Uterus (tissue), 4 donors: ENCODE measurements around the gene PRR9. TPM values are rescaled to one million over a fixed set of nuclear protein-coding genes. Genes with fewer than 3 reads are reported as not detected.

Experiments used
- DNase-seq, 2 donors: peaks; one replicate each; pipeline ENCODE4 v3.0.0-alpha.2; 2019 to 2020
- H3K27ac ChIP-seq, 2 donors: fragments of 200-600 bp; sonication (generic); 1 replicate in 1 of 2; 2 replicates in 1 of 2; pipeline ENCODE4 v1.5.1; 2016 to 2018
- H3K27me3 ChIP-seq, 2 donors: fragments of 200-600 bp; sonication (generic); one replicate each; pipeline ENCODE4 v1.5.1; 2018 to 2019; ENCODE audit warnings: control low read depth in 1 of 2
- H3K36me3 ChIP-seq, 2 donors: fragments of 200-600 bp; sonication (generic); one replicate each; pipeline ENCODE4 v1.5.1; 2019; ENCODE audit warnings: control low read depth in 1 of 2
- H3K4me1 ChIP-seq, 2 donors: fragments of 200-600 bp; sonication (generic); one replicate each; pipeline ENCODE4 v1.5.1; 2018 to 2019; ENCODE audit warnings: control low read depth in 1 of 2
- H3K4me3 ChIP-seq, 2 donors: fragments of 200-600 bp; sonication (generic); 1 replicate in 1 of 2; 2 replicates in 1 of 2; pipeline ENCODE4 v1.5.1; 2018 to 2019; ENCODE audit warnings: mild to moderate bottlenecking in 1 of 2
- H3K9me3 ChIP-seq, 2 donors: fragments of 200-600 bp; sonication (generic); one replicate each; pipeline ENCODE4 v1.5.1; 2019; ENCODE audit warnings: control low read depth in 1 of 2
- POLR2A ChIP-seq, 2 donors: fragments of 450-650 bp; IDR thresholded peaks; one replicate each; pipeline ENCODE4 v1.6.1; 2016; ENCODE audit warnings: antibody characterized with exemption in 2 of 2, mild to moderate bottlenecking in 1 of 2, moderate library complexity in 1 of 2
- intact Hi-C: fragments of 100-400 bp; cut with DNase I; formaldehyde crosslinking; loops from one replicate; pipeline ENCODE4 v1.15.1; 2023; ENCODE audit warnings: low total_unique reads
- total RNA-seq, 4 donors: library from RNA; depleted of rRNA in 3 of 4; stranded (reverse); fragments of >200 nt in 3 of 4; gene quantifications; one replicate each; pipeline versions ENCODE4 v1.1.0 to v1.2.4, GENCODE V29; 2014 to 2023
- TF ChIP-seq, protein P1 (sequence below), 4 experiments: fragments of 200-600 bp in 2 of 4; fragments of 450-650 bp in 2 of 4; sonication (generic) in 2 of 4; IDR thresholded peaks; one replicate each; pipeline ENCODE4 v1.5.1; 2016 to 2019; ENCODE audit warnings: antibody characterized with exemption in 4 of 4, mild to moderate bottlenecking in 2 of 4, moderate library complexity in 1 of 4
- donor health status: DM: yes; HTN: yes; CAD: no.

The PRR9 gene
- total RNA-seq, 4 donors from 2014 or later, result not detected

DNA sequence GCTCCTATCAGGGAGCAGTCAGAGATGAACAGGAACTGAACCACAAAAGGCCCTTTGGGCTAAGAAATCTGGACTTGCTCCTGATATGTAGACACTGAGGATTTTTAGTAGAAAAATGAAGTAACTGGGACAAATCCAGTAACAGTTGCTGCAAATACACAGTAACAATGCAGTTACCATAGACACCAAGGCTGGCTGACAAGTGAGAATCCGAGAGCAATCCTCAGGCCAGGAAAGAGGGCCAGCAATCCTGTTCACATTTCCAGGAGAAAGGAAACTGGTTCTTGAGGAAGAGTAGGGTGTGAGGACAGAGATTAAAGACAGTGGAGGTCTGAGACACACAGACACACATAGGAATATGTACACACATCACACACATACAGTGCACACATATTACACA lies 32.8 kb downstream of the PRR9 start:
- Histone ChIP-seq H3K27me3 (no peaks in the 10 kb centered on the region), H3K4me3 (no peak overlapping the region), H3K4me1 (no peaks in the 10 kb centered on the region), H3K36me3 (no peaks in the 10 kb centered on the region), H3K27ac (no peak overlapping the region), H3K9me3 (no peaks in the 10 kb centered on the region)
- TF ChIP-seq, protein P1, sequence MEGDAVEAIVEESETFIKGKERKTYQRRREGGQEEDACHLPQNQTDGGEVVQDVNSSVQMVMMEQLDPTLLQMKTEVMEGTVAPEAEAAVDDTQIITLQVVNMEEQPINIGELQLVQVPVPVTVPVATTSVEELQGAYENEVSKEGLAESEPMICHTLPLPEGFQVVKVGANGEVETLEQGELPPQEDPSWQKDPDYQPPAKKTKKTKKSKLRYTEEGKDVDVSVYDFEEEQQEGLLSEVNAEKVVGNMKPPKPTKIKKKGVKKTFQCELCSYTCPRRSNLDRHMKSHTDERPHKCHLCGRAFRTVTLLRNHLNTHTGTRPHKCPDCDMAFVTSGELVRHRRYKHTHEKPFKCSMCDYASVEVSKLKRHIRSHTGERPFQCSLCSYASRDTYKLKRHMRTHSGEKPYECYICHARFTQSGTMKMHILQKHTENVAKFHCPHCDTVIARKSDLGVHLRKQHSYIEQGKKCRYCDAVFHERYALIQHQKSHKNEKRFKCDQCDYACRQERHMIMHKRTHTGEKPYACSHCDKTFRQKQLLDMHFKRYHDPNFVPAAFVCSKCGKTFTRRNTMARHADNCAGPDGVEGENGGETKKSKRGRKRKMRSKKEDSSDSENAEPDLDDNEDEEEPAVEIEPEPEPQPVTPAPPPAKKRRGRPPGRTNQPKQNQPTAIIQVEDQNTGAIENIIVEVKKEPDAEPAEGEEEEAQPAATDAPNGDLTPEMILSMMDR (IDR thresholded peaks at IDR 0.05), result no peak
- no peak for DNase-seq
- intact Hi-C loops, result no loop called here

DNA sequence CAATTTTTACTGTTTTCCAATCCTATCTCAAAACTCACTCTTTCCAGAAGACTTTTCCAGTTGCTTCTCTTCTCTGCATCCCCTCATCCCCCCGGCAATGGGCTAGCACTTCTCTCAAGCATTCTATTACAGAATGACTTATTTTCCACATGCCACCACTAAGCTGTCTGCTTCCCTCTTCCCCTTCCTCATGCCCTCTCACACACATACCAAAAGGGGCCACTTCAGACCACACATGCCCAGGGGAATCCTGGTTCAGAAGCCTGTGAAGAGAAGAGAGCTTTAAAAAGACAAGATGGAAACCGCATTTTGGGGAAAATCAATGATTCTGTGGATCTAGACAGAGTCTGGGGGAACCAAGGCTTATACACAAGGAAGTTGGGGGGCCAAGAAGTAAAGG lies 33.7 kb downstream of the PRR9 start:
- no peaks in the 10 kb centered on the region for H3K9me3 ChIP-seq
- H3K27ac ChIP-seq, result no peak overlapping the region
- no peak for DNase-seq
- H3K4me1 ChIP-seq, result no peaks in the 10 kb centered on the region
- no peaks in the 10 kb centered on the region for H3K36me3 ChIP-seq
- intact Hi-C loops, result no loop called here
- no peaks in the 10 kb centered on the region for H3K27me3 ChIP-seq
- H3K4me3 ChIP-seq, result no peak overlapping the region
- TF ChIP-seq, protein P1 (IDR thresholded peaks at IDR 0.05), result no peak
- TF ChIP-seq POLR2A (IDR thresholded peaks at IDR 0.05), result no peak

GRCh38 chr1:153251562-153251961 lies 34.2 kb downstream of the PRR9 start:
- H3K36me3 ChIP-seq, result no peaks in the 10 kb centered on the region
- no peaks in the 10 kb centered on the region for H3K4me1 ChIP-seq
- TF ChIP-seq POLR2A (IDR thresholded peaks at IDR 0.05), result no peak
- TF ChIP-seq, protein P1 (IDR thresholded peaks at IDR 0.05), result no peak
- no peaks in the 10 kb centered on the region for H3K9me3 ChIP-seq
- H3K27ac ChIP-seq, result no peak overlapping the region
- no peaks in the 10 kb centered on the region for H3K27me3 ChIP-seq
- H3K4me3 ChIP-seq, result no peak overlapping the region
- intact Hi-C loops, result no loop called here
- no peak for DNase-seq

DNA sequence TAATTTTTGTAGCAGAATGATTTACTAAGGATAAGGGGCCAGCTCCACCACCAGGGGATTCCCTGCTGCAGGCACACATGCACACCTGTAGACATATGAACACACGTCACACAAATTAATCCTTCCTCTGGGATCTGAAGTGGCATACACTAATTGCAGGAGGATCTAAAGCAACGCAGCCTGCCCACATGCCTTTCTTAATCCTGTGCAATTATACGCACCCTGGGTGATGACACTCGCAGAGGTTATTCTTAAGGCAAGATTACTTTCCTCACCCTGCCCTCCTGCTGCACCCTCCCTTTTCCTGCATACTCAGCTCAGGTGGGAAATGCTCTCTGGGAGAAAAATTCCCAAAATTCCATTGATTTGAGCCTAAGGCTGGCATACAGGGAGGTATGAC lies 34.6 kb downstream of the PRR9 start:
- intact Hi-C loops, result no loop called here
- Histone ChIP-seq H3K9me3 (no peaks in the 10 kb centered on the region), H3K4me3 (no peak overlapping the region), H3K4me1 (no peaks in the 10 kb centered on the region), H3K36me3 (no peaks in the 10 kb centered on the region), H3K27ac (no peak overlapping the region), H3K27me3 (no peaks in the 10 kb centered on the region)
- DNase-seq, result no peak
- TF ChIP-seq, protein P1 (IDR thresholded peaks at IDR 0.05), result no peak
- no peak for TF ChIP-seq POLR2A (IDR thresholded peaks at IDR 0.05)

DNA sequence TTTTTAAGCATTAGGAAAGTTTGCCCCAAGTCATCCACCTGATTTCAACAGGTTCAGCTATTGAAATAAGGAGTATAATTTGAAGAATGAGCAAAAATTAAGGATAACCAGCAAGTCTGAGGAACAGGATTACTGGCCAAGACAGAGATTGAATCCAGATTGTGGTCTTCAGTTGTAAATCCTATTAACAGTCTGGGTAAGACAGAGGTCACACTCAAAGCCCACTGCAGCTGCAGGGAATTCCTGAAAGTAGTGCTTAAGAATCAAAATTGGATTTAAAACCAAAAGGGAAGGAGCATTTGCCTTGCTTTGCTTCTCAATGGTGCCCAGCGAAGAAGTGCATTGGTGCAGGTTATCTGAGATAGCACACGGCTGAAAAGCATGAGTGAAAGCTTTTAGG lies 35.7 kb downstream of the PRR9 start:
- Histone ChIP-seq H3K4me1 (no peaks in the 10 kb centered on the region), H3K27me3 (no peaks in the 10 kb centered on the region), H3K27ac (no peak overlapping the region), H3K4me3 (no peak overlapping the region), H3K9me3 (no peaks in the 10 kb centered on the region), H3K36me3 (no peaks in the 10 kb centered on the region)
- no peak for DNase-seq
- TF ChIP-seq, protein P1 (IDR thresholded peaks at IDR 0.05), result no peak
- TF ChIP-seq POLR2A (IDR thresholded peaks at IDR 0.05), result no peak
- intact Hi-C loops, result no loop called here
